NCI-H2107 (cell line): Measurements from ENCODE around the gene ERG.

Experiments used
- DNase-seq: peaks from one replicate; lab custom pipeline; 2025; lab: John Stamatoyannopoulos, UW

ERG gene

GRCh38 chr21:38356883-38357625, 141.2 kb downstream of the ERG start:
- DNase-seq: no peak

- peak; percentile 47 for DNase-seq
Observed at GRCh38 chr21:38355992-38356781, 142.1 kb downstream of the ERG start.

GRCh38 chr21:38355353-38355752, 142.9 kb downstream of the ERG start:
- DNase-seq: no peak

GRCh38 chr21:38354746-38355145, 143.5 kb downstream of the ERG start:
- DNase-seq: no peak

GRCh38 chr21:38354231-38354630, 144.0 kb downstream of the ERG start:
- DNase-seq: no peak

- peak; percentile 7 for DNase-seq
Observed at GRCh38 chr21:38352536-38353219, 145.6 kb downstream of the ERG start.

GRCh38 chr21:38351961-38352521, 146.2 kb downstream of the ERG start:
- DNase-seq: no peak

- no peak for DNase-seq
Observed at GRCh38 chr21:38351176-38351959, 146.9 kb downstream of the ERG start.

- no peak for DNase-seq
Observed at GRCh38 chr21:38350684-38351083, 147.6 kb downstream of the ERG start.

GRCh38 chr21:38349977-38350376, 148.3 kb downstream of the ERG start:
- no peak for DNase-seq

GRCh38 chr21:38349111-38349746, 149.0 kb downstream of the ERG start:
- DNase-seq: no peak

- DNase-seq: no peak
Observed at GRCh38 chr21:38346286-38346685, 152.0 kb downstream of the ERG start.

GRCh38 chr21:38343691-38344090, 154.6 kb downstream of the ERG start:
- no peak for DNase-seq

GRCh38 chr21:38342739-38343138, 155.5 kb downstream of the ERG start:
- DNase-seq: no peak

GRCh38 chr21:38341546-38342012, 156.7 kb downstream of the ERG start:
- no peak for DNase-seq

- DNase-seq: no peak
Observed at GRCh38 chr21:38340131-38340530, 158.1 kb downstream of the ERG start.

GRCh38 chr21:38337793-38338192, 160.5 kb downstream of the ERG start:
- DNase-seq: no peak

GRCh38 chr21:38334866-38335265, 163.4 kb downstream of the ERG start:
- DNase-seq: no peak

GRCh38 chr21:38333301-38334272, 164.7 kb downstream of the ERG start:
- no peak for DNase-seq

- DNase-seq: no peak
Observed at GRCh38 chr21:38330666-38331065, 167.6 kb downstream of the ERG start.
